Psoas muscle (tissue), 8 donors: ENCODE results near the gene NUP42. TPM values are rescaled to one million over a fixed set of nuclear protein-coding genes. Genes with fewer than 3 reads are reported as not detected.

Experiments used
- ATAC-seq, 4 donors: fragments of 200-7000 bp; cut with Tn5 transposase; one replicate each; pipeline ENCODE4 v1.9.1; 2020; ENCODE audit warnings: moderate library complexity in 3 of 4, mild to moderate bottlenecking in 2 of 4
- DNase-seq, 2 donors: peaks; one replicate each; pipeline ENCODE4 v3.0.0-alpha.2; 2020
- H3K27ac ChIP-seq: fragments of 200-600 bp; one replicate; pipeline ENCODE4 v1.8.0; 2022
- H3K27me3 ChIP-seq, 3 donors: fragments of 200-600 bp in 1 of 3; one replicate each; pipeline versions ENCODE4 v1.6.1 to v1.8.0; 2013 to 2022; ENCODE audit warnings: low read length in 2 of 3, mild to moderate bottlenecking in 2 of 3, moderate library complexity in 1 of 3; ENCODE audit not compliant: insufficient read depth in 3 of 3
- H3K36me3 ChIP-seq, 2 donors: fragments of 200-600 bp in 1 of 2; one replicate each; pipeline versions ENCODE4 v1.6.1 to v1.8.0; 2013 to 2022; ENCODE audit warnings: low read depth in 1 of 2, mild to moderate bottlenecking in 1 of 2, moderate library complexity in 1 of 2; ENCODE audit not compliant: insufficient read depth in 1 of 2
- H3K4me1 ChIP-seq: fragments of 200-600 bp; one replicate; pipeline ENCODE4 v1.8.0; 2022
- H3K4me3 ChIP-seq: fragments of 200-600 bp; one replicate; pipeline ENCODE4 v1.8.0; 2022; ENCODE audit warnings: mild to moderate bottlenecking
- H3K9me3 ChIP-seq: fragments of 200-600 bp; one replicate; pipeline ENCODE4 v1.8.0; 2022
- WGBS, 3 donors: extraction: QIAGEN DNeasy Blood & Tissue Kit; methylation state at CpG; one replicate each; pipeline versions ENCODE4 v1.1.6 to v1.1.7; 2013; 5-methylcytosine and 5-hydroxymethylcytosine counted together
- intact Hi-C, 2 donors: fragments of 100-400 bp; cut with DNase I; formaldehyde crosslinking; loops; one replicate each; pipeline versions ENCODE4 v1.11.0 to v1.14.2; 2022
- polyA plus RNA-seq, 3 donors: library from polyadenylated mRNA; stranded (reverse); fragments of 200-250 nt; gene quantifications; one replicate each; pipeline ENCODE4 v1.2.3, GENCODE V29; 2013
- total RNA-seq, 4 donors: library from RNA; stranded (reverse); fragmentation: NEBNext Ultra II Directional in 2 of 4; extraction: Animal tissue kit (Norgen Biotek cat#: 25700) in 2 of 4; gene quantifications; one replicate each; pipeline versions ENCODE4 v1.2.1 to v1.2.4, GENCODE V29; 2021 to 2023
- TF ChIP-seq, protein P1 (sequence below): fragments of 200-600 bp; IDR thresholded peaks from one replicate; pipeline ENCODE4 v1.8.0; 2022; ENCODE audit warnings: antibody characterized with exemption
- donor health status: healthy with polysubstance abuse.
- donor health status: DM: no; HTN: no; CAD: no; lungs with moderate emphysema.
- donor health status: Bipolar disorder and iron deficiency.
- donor health status: healthy.
- donor health status: DM: yes; HTN: yes; CAD: no.
- donor health status: DM: no; HTN: no; CAD: no.
- donor health status: DM: no; HTN: no; CAD: no.
- donor health status: DM: yes; HTN: yes; CAD: no.

NUP42 gene
- total and polyA plus RNA-seq, 7 donors, result 12.8 to 18.3 (median 16.6) TPM

DNA sequence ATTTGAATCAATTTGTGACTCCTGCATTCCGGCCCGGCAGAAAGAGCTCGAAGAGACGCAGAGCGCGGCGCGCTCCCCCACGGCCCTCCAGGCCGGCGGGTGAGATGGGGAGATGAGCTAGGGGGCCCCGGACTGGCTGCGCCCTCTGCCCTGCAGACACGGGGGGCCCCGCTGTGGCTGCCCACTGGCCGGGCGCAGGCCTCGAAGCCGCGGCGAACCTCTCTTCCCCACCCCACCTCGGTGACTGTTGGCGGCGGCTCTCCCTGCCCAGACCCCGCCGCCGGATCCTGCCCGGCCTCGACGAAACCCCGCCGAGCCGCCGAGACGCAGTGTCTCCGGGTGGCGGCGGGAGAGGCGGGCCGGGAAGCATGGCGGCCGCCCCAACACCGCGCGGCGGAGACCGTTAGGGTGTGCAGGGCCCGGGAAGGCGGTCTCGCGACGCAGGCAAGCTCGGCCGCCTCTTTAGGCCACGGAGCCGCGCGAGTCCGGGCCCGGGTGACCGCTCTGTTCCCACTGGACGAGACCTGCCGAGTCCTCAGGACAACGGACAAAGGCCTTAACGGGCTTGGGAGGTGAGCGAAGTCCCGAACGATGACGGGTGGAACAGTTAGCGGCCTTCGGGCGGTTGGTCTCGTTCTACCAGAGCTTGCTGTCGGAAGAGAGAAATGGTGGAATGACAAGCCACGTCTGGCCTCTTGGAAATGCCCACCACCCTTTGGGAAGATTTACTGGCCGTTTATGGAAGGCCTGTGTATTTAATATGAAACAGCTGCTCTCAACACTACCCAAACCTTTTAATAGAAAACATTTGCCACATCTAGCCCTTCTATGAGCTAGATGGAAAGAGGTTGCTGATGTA lies 24.3 kb downstream of the NUP42 start:
- intact Hi-C loops, result no loop called here
- DNase-seq (peak in 1 of 2 donors; percentile 21), ATAC-seq (peak in 1 of 4 donors; percentile 31)
- TF ChIP-seq, protein P1, sequence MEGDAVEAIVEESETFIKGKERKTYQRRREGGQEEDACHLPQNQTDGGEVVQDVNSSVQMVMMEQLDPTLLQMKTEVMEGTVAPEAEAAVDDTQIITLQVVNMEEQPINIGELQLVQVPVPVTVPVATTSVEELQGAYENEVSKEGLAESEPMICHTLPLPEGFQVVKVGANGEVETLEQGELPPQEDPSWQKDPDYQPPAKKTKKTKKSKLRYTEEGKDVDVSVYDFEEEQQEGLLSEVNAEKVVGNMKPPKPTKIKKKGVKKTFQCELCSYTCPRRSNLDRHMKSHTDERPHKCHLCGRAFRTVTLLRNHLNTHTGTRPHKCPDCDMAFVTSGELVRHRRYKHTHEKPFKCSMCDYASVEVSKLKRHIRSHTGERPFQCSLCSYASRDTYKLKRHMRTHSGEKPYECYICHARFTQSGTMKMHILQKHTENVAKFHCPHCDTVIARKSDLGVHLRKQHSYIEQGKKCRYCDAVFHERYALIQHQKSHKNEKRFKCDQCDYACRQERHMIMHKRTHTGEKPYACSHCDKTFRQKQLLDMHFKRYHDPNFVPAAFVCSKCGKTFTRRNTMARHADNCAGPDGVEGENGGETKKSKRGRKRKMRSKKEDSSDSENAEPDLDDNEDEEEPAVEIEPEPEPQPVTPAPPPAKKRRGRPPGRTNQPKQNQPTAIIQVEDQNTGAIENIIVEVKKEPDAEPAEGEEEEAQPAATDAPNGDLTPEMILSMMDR, result no peak
- H3K36me3 ChIP-seq, result peaks cover 0 to 11% of the 10 kb centered on the region in 2 donors
- no peak overlapping the region for H3K27ac ChIP-seq
- H3K27me3 ChIP-seq, result peaks cover 0 to 3% (median 0%) of the 10 kb centered on the region in 3 donors
- 38 to 42% (median 38%) methylated on average over 68 to 76 of the region's 76 CpGs for WGBS, 3 donors
- no peaks in the 10 kb centered on the region for H3K9me3 ChIP-seq
- peak overlapping the region; percentile 49 for H3K4me3 ChIP-seq
- H3K4me1 ChIP-seq, result no peaks in the 10 kb centered on the region

DNA sequence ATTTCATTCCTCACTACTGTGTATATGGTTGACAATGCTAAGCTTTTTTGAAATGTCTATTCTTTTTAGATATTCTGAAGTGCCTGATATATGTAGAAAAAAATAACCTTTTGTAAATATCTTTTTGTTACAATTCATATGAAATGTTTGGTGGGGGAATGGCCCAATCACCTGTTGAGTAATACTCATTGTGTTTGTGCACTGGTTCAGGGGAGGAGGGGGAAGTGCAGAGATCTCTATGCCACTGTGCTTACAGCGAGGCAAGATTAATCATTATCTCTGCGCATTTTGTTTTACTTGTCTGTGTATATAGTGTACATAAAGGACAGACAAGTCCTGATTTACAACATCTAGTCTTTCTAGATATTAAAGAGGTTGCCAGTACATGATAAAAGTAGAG lies 25.2 kb downstream of the NUP42 start:
- H3K4me1 ChIP-seq, result no peaks in the 10 kb centered on the region
- 70 to 99% (median 98%) methylated on average over 2 of the region's 2 CpGs for WGBS, 3 donors
- H3K36me3 ChIP-seq, result peaks cover 0 to 2% of the 10 kb centered on the region in 2 donors
- intact Hi-C loops, result no loop called here
- ATAC-seq (no peak), DNase-seq (no peak)
- no peak overlapping the region for H3K27ac ChIP-seq
- H3K9me3 ChIP-seq, result no peaks in the 10 kb centered on the region
- TF ChIP-seq, protein P1, result no peak
- H3K27me3 ChIP-seq, result peaks cover 0 to 3% (median 0%) of the 10 kb centered on the region in 3 donors
- H3K4me3 ChIP-seq, result no peak overlapping the region

DNA sequence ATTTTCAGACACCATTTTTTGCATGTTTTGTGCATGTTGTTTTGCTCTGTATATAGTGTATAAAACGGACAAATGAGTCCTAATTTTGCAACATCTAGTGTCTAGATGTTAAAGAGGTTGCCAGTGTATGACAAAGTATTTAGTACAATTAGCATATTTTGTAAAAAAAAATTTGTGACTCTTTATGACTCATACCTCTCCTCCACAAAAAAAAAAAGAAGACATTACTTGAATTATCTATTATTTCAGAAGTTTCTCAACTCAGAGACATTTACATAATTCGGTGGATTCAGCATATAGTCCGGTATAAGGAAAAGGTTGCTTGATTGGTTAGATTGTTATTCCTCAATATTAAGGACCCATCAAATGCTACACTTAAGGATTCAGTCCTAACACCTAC lies 26.0 kb downstream of the NUP42 start:
- intact Hi-C loops, result no loop called here
- Histone ChIP-seq H3K27me3 (peaks cover 0 to 3% (median 0%) of the 10 kb centered on the region in 3 donors), H3K27ac (no peak overlapping the region), H3K4me3 (no peak overlapping the region), H3K9me3 (no peaks in the 10 kb centered on the region), H3K36me3 (no peaks in the 10 kb centered on the region), H3K4me1 (no peaks in the 10 kb centered on the region)
- TF ChIP-seq, protein P1, result no peak
- 85 to 93% (median 93%) methylated on average over 3 of the region's 3 CpGs for WGBS, 3 donors
- DNase-seq (no peak), ATAC-seq (no peak)

DNA sequence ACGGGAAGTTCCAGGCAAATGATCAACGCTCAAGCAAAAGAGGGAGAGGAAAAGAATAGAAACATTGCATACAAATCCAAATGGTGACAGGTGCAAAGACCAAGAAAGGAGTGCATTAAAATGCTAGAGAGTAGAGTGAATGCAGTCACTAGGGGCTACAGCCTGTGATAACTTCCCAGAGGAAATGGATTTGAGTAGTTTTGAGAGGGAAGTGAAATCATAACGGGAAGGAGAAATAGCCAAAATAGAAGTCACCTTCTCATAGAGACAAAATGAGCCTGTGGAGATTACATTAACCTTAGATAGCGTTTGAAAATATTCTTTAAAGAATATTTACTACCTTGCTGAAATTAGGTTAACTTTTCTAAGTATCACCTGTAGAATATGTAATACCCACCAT lies 26.5 kb downstream of the NUP42 start:
- ATAC-seq, result no peak
- H3K4me1 ChIP-seq, result no peaks in the 10 kb centered on the region
- intact Hi-C loops, result no loop called here
- H3K4me3 ChIP-seq, result no peak overlapping the region
- no peak for DNase-seq
- peaks cover 0 to 3% (median 0%) of the 10 kb centered on the region in 3 donors for H3K27me3 ChIP-seq
- no peak overlapping the region for H3K27ac ChIP-seq
- H3K9me3 ChIP-seq, result no peaks in the 10 kb centered on the region
- WGBS, 3 donors, result 37 to 53% (median 45%) methylated on average over 4 of the region's 4 CpGs
- no peaks in the 10 kb centered on the region for H3K36me3 ChIP-seq
- TF ChIP-seq, protein P1, result no peak
